Left forelimb (tissue), 1 donor: ENCODE data around the gene ZRANB2.

Source experiments
- DNase-seq: peaks from one replicate; pipeline ENCODE4 v3.0.0-alpha.2; 2018; ENCODE audit warnings: low spot score

Gene ZRANB2

DNA sequence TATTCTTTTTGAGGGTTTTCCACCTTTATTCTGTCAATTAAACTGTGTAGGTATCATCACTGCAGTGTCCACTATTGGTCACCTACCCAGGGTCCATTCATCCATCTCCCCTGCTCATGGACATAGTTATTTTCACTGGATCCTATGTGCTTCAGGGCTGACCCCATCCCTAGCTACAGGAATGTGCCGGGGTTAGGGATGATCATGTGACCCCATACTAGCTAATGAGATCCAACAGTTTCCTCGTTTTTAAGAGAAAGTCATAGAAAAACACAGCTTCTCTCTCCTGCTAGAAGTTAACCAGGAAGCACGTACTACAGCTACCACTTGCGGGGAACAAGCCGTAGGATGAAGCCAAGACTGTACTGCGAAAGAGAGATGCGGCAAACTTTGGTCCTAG, 52.8 kb downstream of the ZRANB2 start:
- DNase-seq: no peak

DNA sequence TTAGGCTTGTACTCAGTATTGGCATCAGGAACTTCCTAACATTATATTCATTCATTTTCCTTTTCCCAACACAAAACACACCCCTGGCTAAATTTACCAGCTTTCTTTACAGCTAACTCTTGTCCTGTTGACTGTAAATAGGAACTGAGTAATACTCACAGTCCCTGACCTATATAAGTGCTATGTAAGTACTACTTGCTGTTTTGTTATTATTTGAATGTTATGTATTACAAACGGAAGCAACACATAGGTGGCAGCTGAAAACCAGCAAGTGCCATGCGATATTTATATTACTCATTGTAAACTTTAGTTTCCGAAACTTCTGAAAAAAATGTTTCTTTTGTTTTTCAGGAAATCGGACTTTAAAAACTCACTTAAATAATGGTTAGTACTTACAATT, 54.7 kb downstream of the ZRANB2 start:
- DNase-seq: no peak

DNA sequence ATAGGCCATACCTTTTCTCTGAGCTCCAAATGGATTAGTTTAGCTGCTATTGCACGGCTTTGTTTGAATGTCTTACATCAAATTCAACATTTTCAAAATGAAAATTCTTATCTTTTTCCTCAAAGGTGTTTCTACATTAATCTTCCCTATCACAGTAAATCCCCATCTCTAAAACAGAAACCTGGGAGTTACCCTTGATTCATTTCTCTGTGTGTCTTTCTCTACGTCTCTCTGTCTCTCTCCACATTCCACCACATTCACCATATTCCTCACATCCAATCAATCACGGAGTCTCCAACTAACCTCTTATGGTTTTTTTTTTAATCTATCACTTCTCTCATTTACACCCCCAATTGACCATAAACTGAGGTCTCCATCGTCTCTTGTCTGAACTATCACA, 57.3 kb downstream of the ZRANB2 start:
- DNase-seq: no peak

DNA sequence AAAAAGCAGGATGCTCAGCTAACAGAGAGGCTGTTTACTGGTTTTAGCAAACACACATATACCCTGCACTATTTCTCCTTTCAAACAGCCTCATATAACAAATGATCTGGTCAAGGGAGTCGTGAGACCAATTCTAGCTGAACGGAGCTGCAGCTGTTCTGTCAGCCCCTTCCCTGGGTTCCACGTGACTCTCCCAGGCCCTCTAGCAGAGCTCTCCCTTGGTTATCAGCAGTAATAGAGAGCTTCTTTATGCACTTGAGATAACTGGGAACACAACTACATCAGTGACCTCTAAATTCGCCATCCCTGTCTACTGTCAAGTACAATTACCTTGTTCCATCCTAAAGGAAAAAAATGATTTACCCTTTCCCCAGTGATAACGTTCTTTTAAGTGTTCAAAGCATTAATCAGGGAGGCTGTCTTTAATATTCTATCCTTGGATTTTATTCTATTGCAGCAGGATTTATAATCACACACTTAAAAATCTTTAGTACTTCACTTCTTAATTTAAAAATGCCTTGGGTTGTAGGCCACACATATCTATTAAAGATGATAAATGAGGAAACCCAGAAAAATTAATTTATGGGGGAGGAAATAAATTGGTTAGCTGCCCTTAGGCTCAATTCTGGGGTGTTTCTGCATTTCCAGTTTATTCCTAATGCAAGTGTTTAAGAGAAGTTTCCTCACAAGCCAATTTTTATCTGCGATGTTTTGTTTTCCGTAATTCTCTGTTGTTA, 61.4 kb downstream of the ZRANB2 start:
- DNase-seq: no peak

DNA sequence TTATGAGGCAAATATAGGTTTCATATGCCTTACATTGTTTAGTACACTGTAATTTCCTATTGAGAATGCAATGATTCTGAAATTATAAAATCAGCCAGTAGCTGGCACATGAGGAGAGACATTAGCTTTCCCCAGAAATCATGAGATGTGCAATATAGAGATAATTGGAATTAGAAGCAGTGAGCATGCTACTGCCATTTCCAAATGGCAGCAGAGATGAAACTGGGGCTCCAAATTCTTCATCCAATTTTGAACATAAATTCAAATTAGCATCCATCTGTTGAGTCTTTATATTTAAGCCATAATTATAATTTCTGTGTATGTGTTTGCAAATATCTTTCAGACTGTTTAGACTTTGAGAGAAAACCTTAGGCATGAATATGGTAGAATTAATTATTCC, 62.0 kb downstream of the ZRANB2 start:
- no peak for DNase-seq

DNA sequence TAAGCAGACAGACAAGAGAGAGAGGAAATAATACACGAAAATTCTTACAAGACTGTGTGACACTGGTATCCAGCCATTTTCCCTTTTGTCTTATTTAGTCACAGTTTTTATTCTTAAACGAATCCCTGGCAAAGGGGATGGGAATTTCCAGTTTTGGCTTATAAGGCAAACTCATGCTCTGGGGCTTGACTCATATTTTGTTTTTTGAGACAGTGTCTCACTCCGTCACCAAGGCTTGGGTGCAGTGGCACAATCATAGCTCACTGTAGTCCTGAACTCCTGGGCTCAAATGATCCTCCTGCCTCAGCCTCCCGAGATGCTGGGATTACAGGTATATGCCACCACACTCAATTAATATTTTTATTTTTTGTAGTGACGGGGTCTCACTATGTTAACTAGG, 65.1 kb downstream of the ZRANB2 start:
- DNase-seq: no peak

DNA sequence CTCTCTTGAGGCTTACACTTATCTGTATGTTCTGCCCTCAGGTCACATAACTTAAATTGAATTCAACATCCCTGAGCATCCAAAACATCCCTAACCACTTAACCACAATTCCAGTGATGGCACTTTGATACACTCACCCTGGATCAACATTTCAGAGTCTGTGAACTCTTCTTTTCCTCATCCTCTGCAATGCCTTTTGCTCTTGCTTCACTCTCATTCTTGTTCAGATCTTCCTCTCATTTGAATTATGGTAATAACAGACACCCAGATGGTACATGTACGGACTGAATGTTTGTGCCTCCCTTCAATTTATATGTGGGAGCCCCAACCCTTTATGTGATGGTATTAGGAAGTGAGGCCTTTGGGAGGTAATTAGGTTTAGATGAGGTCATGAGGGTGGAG, 66.7 kb downstream of the ZRANB2 start:
- DNase-seq: no peak
